Suprapubic skin (tissue), 4 donors: ENCODE results near the gene PIWIL4. TPM values are rescaled to one million over a fixed set of nuclear protein-coding genes. Genes with fewer than 3 reads are reported as not detected.

ENCODE experiments used
- DNase-seq, 2 donors: peaks; one replicate each; pipeline ENCODE4 v3.0.0-alpha.2; 2019; ENCODE audit warnings: low spot score in 2 of 2
- H3K27ac ChIP-seq: fragments of 200-600 bp; sonication (generic); one replicate; pipeline ENCODE4 v1.5.1; 2019
- H3K27me3 ChIP-seq: fragments of 200-600 bp; sonication (generic); one replicate; pipeline ENCODE4 v1.5.1; 2019
- H3K36me3 ChIP-seq: fragments of 200-600 bp; sonication (generic); one replicate; pipeline ENCODE4 v1.5.1; 2019
- H3K4me1 ChIP-seq: fragments of 200-600 bp; sonication (generic); one replicate; pipeline ENCODE4 v1.5.1; 2019
- H3K4me3 ChIP-seq: fragments of 200-600 bp; sonication (generic); one replicate; pipeline ENCODE4 v1.5.1; 2019; ENCODE audit warnings: mild to moderate bottlenecking
- H3K9me3 ChIP-seq: fragments of 200-600 bp; sonication (generic); one replicate; pipeline ENCODE4 v1.5.1; 2019
- CTCF ChIP-seq, 2 donors: fragments of 200-600 bp in 1 of 2; fragments of 450-650 bp in 1 of 2; sonication (generic) in 1 of 2; IDR thresholded peaks; one replicate each; pipeline ENCODE4 v1.5.1; 2016 to 2019; ENCODE audit warnings: antibody characterized with exemption in 2 of 2, mild to moderate bottlenecking in 1 of 2, moderate library complexity in 1 of 2
- EP300 ChIP-seq: sonication (generic); formaldehyde crosslinking; IDR thresholded peaks from one replicate; pipeline ENCODE4 v1.6.1; 2017; ENCODE audit warnings: antibody characterized with exemption
- POLR2A ChIP-seq, 2 donors: fragments of 450-650 bp; IDR thresholded peaks; one replicate each; pipeline ENCODE4 v1.6.1; 2017; ENCODE audit warnings: antibody characterized with exemption in 2 of 2, mild to moderate bottlenecking in 2 of 2, moderate library complexity in 2 of 2
- POLR2AphosphoS5 ChIP-seq, 3 donors: sonication (generic); formaldehyde crosslinking; IDR thresholded peaks; one replicate each; pipeline ENCODE4 v1.6.1; 2017; ENCODE audit warnings: antibody characterized with exemption in 3 of 3
- WGBS: methylation state at CpG from one replicate; pipeline ENCODE4 v1.1.5; 2018; 5-methylcytosine and 5-hydroxymethylcytosine counted together
- total RNA-seq, 4 donors: library from RNA; depleted of rRNA; stranded (reverse); fragments of >200 nt; gene quantifications; one replicate each; pipeline ENCODE4 v1.1.0, GENCODE V29; 2016

PIWIL4 gene
- total RNA-seq, 4 donors from 2014 or later: 0.91 to 2.5 (median 1.8) TPM

- Histone ChIP-seq H3K36me3 (no peaks in the 10 kb centered on the region), H3K9me3 (no peaks in the 10 kb centered on the region), H3K4me1 (peaks cover 5% of the 10 kb centered on the region), H3K27me3 (no peaks in the 10 kb centered on the region), H3K27ac (no peak overlapping the region), H3K4me3 (no peak overlapping the region)
- TF ChIP-seq EP300 (no peak), CTCF (IDR thresholded peaks at IDR 0.05) (no peak), POLR2A (IDR thresholded peaks at IDR 0.05) (no peak), POLR2AphosphoS5 (IDR thresholded peaks at IDR 0.05) (no peak)
- DNase-seq: no peak
- WGBS: 58% methylated on average over 1 of the region's 1 CpG
These were observed 9.2 kb upstream of the PIWIL4 start for GRCh38 chr11:94557992-94558391.

- TF ChIP-seq POLR2A (IDR thresholded peaks at IDR 0.05) (no peak), CTCF (IDR thresholded peaks at IDR 0.05) (no peak), EP300 (no peak), POLR2AphosphoS5 (IDR thresholded peaks at IDR 0.05) (no peak)
- WGBS: 100% methylated on average over 1 of the region's 1 CpG
- H3K27ac ChIP-seq: no peak overlapping the region
- H3K36me3 ChIP-seq: no peaks in the 10 kb centered on the region
- H3K9me3 ChIP-seq: no peaks in the 10 kb centered on the region
- no peak overlapping the region for H3K4me3 ChIP-seq
- no peaks in the 10 kb centered on the region for H3K27me3 ChIP-seq
- H3K4me1 ChIP-seq: peaks cover 5% of the 10 kb centered on the region
- DNase-seq: no peak
These were observed 8.7 kb upstream of the PIWIL4 start for GRCh38 chr11:94558468-94558867.

DNA sequence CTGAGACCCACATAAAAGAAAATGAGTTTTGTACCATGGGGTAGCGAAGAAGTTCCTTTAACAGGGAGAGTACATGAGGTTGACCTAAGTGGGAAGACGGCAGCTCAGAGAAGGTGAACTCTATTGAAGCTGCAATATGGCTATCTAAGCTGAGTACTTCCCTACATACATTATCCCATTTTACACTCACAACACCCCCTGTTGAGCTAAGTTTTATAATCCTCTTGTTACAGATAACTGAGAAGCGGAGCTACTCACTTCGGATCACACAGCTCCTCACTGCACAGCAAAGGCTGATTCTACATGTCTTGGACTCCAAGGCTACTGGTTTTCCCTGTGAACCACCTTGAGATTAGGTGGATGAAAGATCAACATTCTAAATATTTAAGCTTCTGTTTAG, 8.2 kb upstream of the PIWIL4 start:
- WGBS: 97% methylated on average over 4 of the region's 4 CpGs
- TF ChIP-seq POLR2AphosphoS5 (IDR thresholded peaks at IDR 0.05) (no peak), CTCF (IDR thresholded peaks at IDR 0.05) (no peak), EP300 (no peak), POLR2A (IDR thresholded peaks at IDR 0.05) (no peak)
- Histone ChIP-seq H3K4me1 (peaks cover 8% of the 10 kb centered on the region), H3K27ac (no peak overlapping the region), H3K9me3 (no peaks in the 10 kb centered on the region), H3K4me3 (no peak overlapping the region), H3K27me3 (no peaks in the 10 kb centered on the region), H3K36me3 (no peaks in the 10 kb centered on the region)
- no peak for DNase-seq

DNA sequence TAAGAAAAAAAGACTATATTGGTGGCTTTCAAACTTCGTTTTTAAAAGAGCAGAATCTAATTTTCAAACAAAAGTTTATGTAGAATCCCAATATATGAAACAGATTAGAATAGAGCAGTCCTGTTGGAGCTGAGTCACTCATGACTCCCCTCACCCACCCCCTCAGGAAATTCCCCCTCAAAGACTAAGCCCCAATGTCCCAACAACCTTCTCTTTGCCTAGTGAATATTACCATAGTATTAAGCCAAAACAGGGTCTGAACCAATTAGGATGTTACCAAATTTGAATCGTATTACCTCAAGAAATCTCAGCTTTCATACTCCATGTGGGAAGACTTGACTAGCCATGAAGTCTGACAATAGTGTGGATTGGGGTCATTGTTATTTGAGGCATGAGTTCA, 7.8 kb upstream of the PIWIL4 start:
- H3K4me3 ChIP-seq: no peak overlapping the region
- 99% methylated on average over 2 of the region's 2 CpGs for WGBS
- no peaks in the 10 kb centered on the region for H3K36me3 ChIP-seq
- H3K9me3 ChIP-seq: no peaks in the 10 kb centered on the region
- TF ChIP-seq POLR2AphosphoS5 (IDR thresholded peaks at IDR 0.05) (no peak), EP300 (no peak), CTCF (IDR thresholded peaks at IDR 0.05) (no peak)
- H3K4me1 ChIP-seq: peaks cover 13% of the 10 kb centered on the region
- no peak for DNase-seq
- no peak overlapping the region for H3K27ac ChIP-seq
- H3K27me3 ChIP-seq: no peaks in the 10 kb centered on the region

DNA sequence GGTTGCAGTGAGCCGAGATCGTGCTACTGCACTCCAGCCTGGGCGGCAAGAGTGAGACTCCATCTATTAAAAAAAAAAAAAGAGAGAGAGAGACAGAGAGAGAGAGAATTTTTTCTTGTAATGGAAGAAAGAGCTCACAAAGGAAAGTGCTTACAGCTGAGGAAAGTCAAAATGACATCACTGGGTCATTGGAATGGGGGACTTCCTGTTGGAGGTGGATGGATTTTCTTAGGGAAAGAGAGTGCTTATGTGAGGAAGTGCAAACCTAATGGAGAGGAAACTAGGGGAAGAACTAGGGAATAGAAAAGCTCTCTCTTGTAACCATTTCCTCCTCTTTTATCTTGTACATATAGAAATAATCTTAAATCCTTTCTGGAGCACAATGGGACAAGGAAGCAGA, 6.3 kb upstream of the PIWIL4 start:
- H3K4me1 ChIP-seq: peaks cover 15% of the 10 kb centered on the region
- no peaks in the 10 kb centered on the region for H3K27me3 ChIP-seq
- WGBS: 98% methylated on average over 3 of the region's 3 CpGs
- no peaks in the 10 kb centered on the region for H3K9me3 ChIP-seq
- no peaks in the 10 kb centered on the region for H3K36me3 ChIP-seq
- H3K27ac ChIP-seq: no peak overlapping the region
- no peak for DNase-seq
- TF ChIP-seq CTCF (IDR thresholded peaks at IDR 0.05): no peak
- no peak for TF ChIP-seq POLR2AphosphoS5 (IDR thresholded peaks at IDR 0.05)
- TF ChIP-seq EP300: no peak
- TF ChIP-seq POLR2A (IDR thresholded peaks at IDR 0.05): no peak
- no peak overlapping the region for H3K4me3 ChIP-seq
